SK-N-SH treated with all-trans-retinoic acid at 6 μM for 48 hours (cell line): ENCODE results near the gene RRAGD.

Experiments used
- ARNTL ChIP-seq: fragments of 450-650 bp; formaldehyde crosslinking; IDR thresholded peaks from 2 replicates; pipeline ENCODE4 v1.5.0; 2020; ENCODE audit warnings: low read depth, mild to moderate bottlenecking, moderate library complexity, borderline replicate concordance
- PATZ1 ChIP-seq: fragments of 250-450 bp; sonication (Bioruptor Pico); IDR thresholded peaks from 2 replicates; pipeline ENCODE4 v1.8.0; 2020; ENCODE audit warnings: mild to moderate bottlenecking, moderate library complexity, borderline replicate concordance
- RARB ChIP-seq: fragments of 250-450 bp; sonication (Bioruptor Pico); IDR thresholded peaks from 2 replicates; pipeline ENCODE4 v1.8.0; 2021; ENCODE audit warnings: mild to moderate bottlenecking, moderate library complexity
- SNAI2 ChIP-seq: fragments of 250-450 bp; sonication (Bioruptor Pico); IDR thresholded peaks from 2 replicates; pipeline ENCODE4 v1.5.0; 2020; ENCODE audit warnings: mild to moderate bottlenecking, moderate library complexity
- ZFP30 ChIP-seq: fragments of 450-650 bp; formaldehyde crosslinking; IDR thresholded peaks from 2 replicates; pipeline ENCODE4 v1.5.0; 2022; ENCODE audit warnings: mild to moderate bottlenecking, moderate library complexity
- ZNF565 ChIP-seq: fragments of 450-650 bp; formaldehyde crosslinking; conservative IDR thresholded peaks from 2 replicates; pipeline ENCODE4 v1.5.0; 2020; ENCODE audit warnings: low read depth, mild to moderate bottlenecking, moderate library complexity
- ZNF70 ChIP-seq: fragments of 450-650 bp; formaldehyde crosslinking; IDR thresholded peaks from 2 replicates; pipeline ENCODE4 v1.5.0; 2020; ENCODE audit warnings: mild to moderate bottlenecking, moderate library complexity
- TF ChIP-seq, protein P1 (sequence below): fragments of 250-450 bp; sonication (Bioruptor Pico); IDR thresholded peaks from 2 replicates; pipeline ENCODE4 v1.8.0; 2021; ENCODE audit warnings: low read depth, mild to moderate bottlenecking, moderate library complexity, borderline replicate concordance

GRCh38 chr6:89314692-89315091 lies 97.4 kb downstream of the RRAGD start:
- TF ChIP-seq ARNTL (no peak), PATZ1 (CRISPR knock-in tag) (no peak), ZNF70 (no peak), ZFP30 (CRISPR knock-in tag) (no peak), ZNF565 (CRISPR knock-in tag) (no peak), RARB (CRISPR knock-in tag) (no peak), SNAI2 (no peak)
- TF ChIP-seq, protein P1, sequence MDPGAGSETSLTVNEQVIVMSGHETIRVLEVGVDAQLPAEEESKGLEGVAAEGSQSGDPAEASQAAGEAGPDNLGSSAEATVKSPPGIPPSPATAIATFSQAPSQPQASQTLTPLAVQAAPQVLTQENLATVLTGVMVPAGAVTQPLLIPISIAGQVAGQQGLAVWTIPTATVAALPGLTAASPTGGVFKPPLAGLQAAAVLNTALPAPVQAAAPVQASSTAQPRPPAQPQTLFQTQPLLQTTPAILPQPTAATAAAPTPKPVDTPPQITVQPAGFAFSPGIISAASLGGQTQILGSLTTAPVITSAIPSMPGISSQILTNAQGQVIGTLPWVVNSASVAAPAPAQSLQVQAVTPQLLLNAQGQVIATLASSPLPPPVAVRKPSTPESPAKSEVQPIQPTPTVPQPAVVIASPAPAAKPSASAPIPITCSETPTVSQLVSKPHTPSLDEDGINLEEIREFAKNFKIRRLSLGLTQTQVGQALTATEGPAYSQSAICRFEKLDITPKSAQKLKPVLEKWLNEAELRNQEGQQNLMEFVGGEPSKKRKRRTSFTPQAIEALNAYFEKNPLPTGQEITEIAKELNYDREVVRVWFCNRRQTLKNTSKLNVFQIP (CRISPR knock-in tag) = no peak
